GM18951 (cell line): ENCODE measurements around the gene XPNPEP1.

Experiments used
- POLR2A ChIP-seq: IDR thresholded peaks from 4 replicates; pipeline ENCODE4 v1.6.1; 2011; ENCODE audit warnings: mild to moderate bottlenecking; ENCODE audit not compliant: insufficient read length, insufficient read depth; ENCODE audit errors: extremely low read depth
- in situ Hi-C: fragments of 300-500 bp; cut with MboI; formaldehyde crosslinking; loops from one replicate; pipeline ENCODE4 v1.12.0; 2022; ENCODE audit warnings: low sequenced_read_pairs, mixed read lengths, inconsistent platforms; ENCODE audit not compliant: unreplicated experiment

The XPNPEP1 gene

GRCh38 chr10:109887243-109887642, 36.1 kb downstream of the XPNPEP1 start:
- TF ChIP-seq POLR2A, result no peak
- in situ Hi-C loops, result no loop called here

- in situ Hi-C loops, result no loop called here
- no peak for TF ChIP-seq POLR2A
Observed at GRCh38 chr10:109886781-109887140, 36.5 kb downstream of the XPNPEP1 start.

- in situ Hi-C loops, result no loop called here
- no peak for TF ChIP-seq POLR2A
Observed at GRCh38 chr10:109886037-109886780, 37.1 kb downstream of the XPNPEP1 start.

- TF ChIP-seq POLR2A, result no peak
- in situ Hi-C loops, result no loop called here
Observed at GRCh38 chr10:109883859-109884771, 39.2 kb downstream of the XPNPEP1 start.

GRCh38 chr10:109882251-109883057, 40.9 kb downstream of the XPNPEP1 start:
- no peak for TF ChIP-seq POLR2A
- in situ Hi-C loops, result no loop called here

GRCh38 chr10:109881769-109882057, 41.6 kb downstream of the XPNPEP1 start:
- TF ChIP-seq POLR2A, result no peak
- in situ Hi-C loops, result no loop called here

- no peak for TF ChIP-seq POLR2A
- in situ Hi-C loops, result no loop called here
Observed at GRCh38 chr10:109880886-109881768, 42.2 kb downstream of the XPNPEP1 start.

GRCh38 chr10:109877546-109877945, 45.8 kb downstream of the XPNPEP1 start:
- no peak for TF ChIP-seq POLR2A
- in situ Hi-C loops, result no loop called here

- in situ Hi-C loops, result no loop called here
- TF ChIP-seq POLR2A, result no peak
Observed at GRCh38 chr10:109875828-109876821, 47.2 kb downstream of the XPNPEP1 start.

- in situ Hi-C loops, result no loop called here
- TF ChIP-seq POLR2A, result no peak
Observed at GRCh38 chr10:109875151-109875568, 48.2 kb downstream of the XPNPEP1 start.

- in situ Hi-C loops, result no loop called here
- no peak for TF ChIP-seq POLR2A
Observed at GRCh38 chr10:109871476-109871875, 51.8 kb downstream of the XPNPEP1 start.
